HepG2 (cell line): ENCODE data around the gene TBCD. TPM values are rescaled to one million over a fixed set of nuclear protein-coding genes. Genes with fewer than 3 reads are reported as not detected.

Source experiments
- ATRX ChIP-seq: sonication (generic); formaldehyde crosslinking; IDR thresholded peaks from 2 replicates; pipeline ENCODE4 v1.4.0; 2020; ENCODE audit warnings: missing genetic modification reagents, borderline replicate concordance
- ELF3 ChIP-seq: IDR thresholded peaks from 2 replicates; pipeline ENCODE4 v1.6.1; 2016; ENCODE audit warnings: missing genetic modification reagents, missing compliant biosample characterization
- ELK4 ChIP-seq: sonication (generic); formaldehyde crosslinking; IDR thresholded peaks from 2 replicates; pipeline ENCODE4 v1.9.0; 2021; ENCODE audit warnings: missing genetic modification reagents, borderline replicate concordance
- JUN ChIP-seq: sonication (generic); formaldehyde crosslinking; IDR thresholded peaks from 2 replicates; pipeline ENCODE4 v1.4.0; 2020; ENCODE audit warnings: mild to moderate bottlenecking, missing genetic modification reagents
- KAT8 ChIP-seq: IDR thresholded peaks from 2 replicates; pipeline ENCODE4 v1.6.1; 2016; ENCODE audit warnings: missing genetic modification reagents, missing compliant biosample characterization
- MLX ChIP-seq: IDR thresholded peaks from 2 replicates; pipeline ENCODE4 v1.6.1; 2016
- NFAT5 ChIP-seq: sonication (generic); formaldehyde crosslinking; IDR thresholded peaks from 2 replicates; pipeline ENCODE4 v1.4.0; 2020; ENCODE audit warnings: missing genetic modification reagents
- RFX5 ChIP-seq: IDR thresholded peaks from 2 replicates; pipeline ENCODE4 v1.6.1; 2011; ENCODE audit warnings: low read depth, low read length, improper control_type of control experiment
- TARDBP ChIP-seq: sonication (generic); formaldehyde crosslinking; IDR thresholded peaks from 2 replicates; pipeline ENCODE4 v1.8.0; 2022; ENCODE audit warnings: mild to moderate bottlenecking, missing genetic modification reagents
- TOPORS ChIP-seq: sonication (generic); formaldehyde crosslinking; IDR thresholded peaks from 2 replicates; pipeline ENCODE4 v1.8.0; 2023; ENCODE audit warnings: mild to moderate bottlenecking, missing genetic modification reagents
- ZMYM2 ChIP-seq: sonication (generic); formaldehyde crosslinking; IDR thresholded peaks from 2 replicates; pipeline ENCODE4 v1.8.0; 2022; ENCODE audit warnings: mild to moderate bottlenecking, missing genetic modification reagents
- ZNF142 ChIP-seq: sonication (generic); formaldehyde crosslinking; IDR thresholded peaks from 2 replicates; pipeline ENCODE4 v1.4.0; 2020; ENCODE audit warnings: missing genetic modification reagents
- ZNF20 ChIP-seq: sonication (generic); formaldehyde crosslinking; IDR thresholded peaks from 2 replicates; pipeline ENCODE4 v1.4.0; 2020; ENCODE audit warnings: mild to moderate bottlenecking, moderate library complexity, missing genetic modification reagents
- ZNF331 ChIP-seq: sonication (generic); formaldehyde crosslinking; IDR thresholded peaks from 2 replicates; pipeline ENCODE4 v1.4.0; 2020; ENCODE audit warnings: missing genetic modification reagents
- ZNF350 ChIP-seq: sonication (generic); formaldehyde crosslinking; IDR thresholded peaks from 2 replicates; pipeline ENCODE4 v1.4.0; 2020; ENCODE audit warnings: mild to moderate bottlenecking, low read depth, missing genetic modification reagents, borderline replicate concordance
- ZNF788 ChIP-seq: sonication (generic); formaldehyde crosslinking; IDR thresholded peaks from 2 replicates; pipeline ENCODE4 v1.5.0; 2020; ENCODE audit warnings: mild to moderate bottlenecking, missing genetic modification reagents, borderline replicate concordance
- polyA plus RNA-seq, 8 experiments: library from polyadenylated mRNA; depleted of rRNA in 3 of 8; stranded (reverse) in 7 of 8; unstranded in 1 of 8; fragments of >200 nt; fragmentation: Illumina TruSeq in 4 of 8; extraction: Trizol in 4 of 8; gene quantifications; 2 replicates each; pipeline versions ENCODE4 v1.2.1 to v1.2.3, GENCODE V29; 2011 to 2016; ENCODE audit warnings: low read depth in 4 of 8, missing spikeins in 1 of 8, mixed read lengths in 1 of 8; ENCODE audit not compliant: insufficient read depth in 1 of 8
- total RNA-seq, 5 experiments: library from RNA; depleted of rRNA; stranded (reverse); fragments of >200 nt; fragmentation: Illumina TruSeq; extraction: Trizol; gene quantifications; 2 replicates each; pipeline ENCODE4 v1.2.3, GENCODE V29; 2016; ENCODE audit warnings: low read depth in 1 of 5

TBCD gene
- total and polyA plus RNA-seq, 2 of the 13 experiments (the other 11 are each of a cell fraction or from before 2014, with no cell fraction given) = 33.9 to 54.8 TPM

GRCh38 chr17:82751571-82752370 is at the start of gene TBCD (continued):
- peak; percentile 77; the same call in 1 of the 2 replicates for TF ChIP-seq NFAT5 (CRISPR knock-in tag)
- TF ChIP-seq TOPORS = peak; percentile 44; the same call in 1 of the 2 replicates
- TF ChIP-seq ZNF142 = peak; percentile 84; the same call in 1 of the 2 replicates
- TF ChIP-seq KAT8 (CRISPR knock-in tag) = peak; percentile 92
- TF ChIP-seq ZNF350 (CRISPR knock-in tag) = peak; percentile 84
- TF ChIP-seq TARDBP (CRISPR knock-in tag) = peak; percentile 86
- TF ChIP-seq ELF3 (CRISPR knock-in tag) = peak; percentile 72
- no peak for TF ChIP-seq ELK4 (CRISPR knock-in tag)
- peak; percentile 99 for TF ChIP-seq ZNF788 (CRISPR knock-in tag)
- peak; percentile 56; the same call in 1 of the 2 replicates for TF ChIP-seq MLX (CRISPR knock-in tag)
- TF ChIP-seq RFX5 = no peak
- peak; percentile 69; the same call in 1 of the 2 replicates for TF ChIP-seq ZMYM2
- no peak for TF ChIP-seq ZNF20 (CRISPR knock-in tag)
- peak; percentile 90 for TF ChIP-seq ZNF331 (CRISPR knock-in tag)
- TF ChIP-seq ATRX = no peak
- peak; percentile 79; the same call in 1 of the 2 replicates for TF ChIP-seq JUN
